ENCODE measurements around the gene KCNIP4. TPM values are rescaled to one million over a fixed set of nuclear protein-coding genes. Genes with fewer than 3 reads are reported as not detected.

Gene KCNIP4
- total and polyA plus RNA-seq, 2 experiments from 2014 or later, result 0.65 TPM; not detected in 1

- H3K4me2 ChIP-seq (ENCODE audit: unreplicated experiment), result no peak overlapping the region
- H3K36me3 ChIP-seq (ENCODE audit: low read depth), result no peaks in the 10 kb centered on the region
- no peaks in the 10 kb centered on the region for H3K4me1 ChIP-seq (ENCODE audit: insufficient read depth)
- H3K9ac ChIP-seq, result no peak overlapping the region
- H4K20me1 ChIP-seq (ENCODE audit: insufficient read depth), result no peaks in the 10 kb centered on the region
- H3K27me3 ChIP-seq (replicated peaks; ENCODE audit: insufficient read depth), result no peaks in the 10 kb centered on the region
- H3K9me3 ChIP-seq (ENCODE audit: low read depth), result no peaks in the 10 kb centered on the region
- in situ Hi-C loops (cut with MboI), result no loop called here
- H3K27ac ChIP-seq, result no peak overlapping the region
- H3F3A ChIP-seq (ENCODE audit: insufficient read depth), result no peaks in the 10 kb centered on the region
- H3K79me2 ChIP-seq (ENCODE audit: insufficient read depth), result no peaks in the 10 kb centered on the region
- no peaks in the 10 kb centered on the region for H3K9me2 ChIP-seq (ENCODE audit: insufficient read depth)
- no peak for DNase-seq
- 23 to 25% methylated on average over 5 of the region's 5 CpGs for WGBS, 2 experiments (ENCODE audit: low coverage in 1 of 2, low lambda C conversion rate in 2 of 2, missing lambda C conversion rate in 2 of 2)
- TF ChIP-seq EZH2phosphoT487 (IDR thresholded peaks at IDR 0.05; ENCODE audit: insufficient read depth, low read depth), result no peak
- no peak for TF ChIP-seq EZH2 (IDR thresholded peaks at IDR 0.05; ENCODE audit: insufficient read depth, poor library complexity, severe bottlenecking)
- no peak overlapping the region for H3K4me3 ChIP-seq
- no peak overlapping the region for H2AFZ ChIP-seq
Observed at GRCh38 chr4:20883231-20883630, 1065.3 kb downstream of the KCNIP4 start.

GRCh38 chr4:20882500-20882899 lies 1066.1 kb downstream of the KCNIP4 start:
- Histone ChIP-seq H3K27me3 (replicated peaks; ENCODE audit: insufficient read depth) (no peaks in the 10 kb centered on the region), H3K4me1 (ENCODE audit: insufficient read depth) (no peaks in the 10 kb centered on the region), H3F3A (ENCODE audit: insufficient read depth) (no peaks in the 10 kb centered on the region), H3K4me2 (ENCODE audit: unreplicated experiment) (no peak overlapping the region), H3K9me3 (ENCODE audit: low read depth) (no peaks in the 10 kb centered on the region), H3K79me2 (ENCODE audit: insufficient read depth) (no peaks in the 10 kb centered on the region), H3K27ac (no peak overlapping the region), H3K9me2 (ENCODE audit: insufficient read depth) (no peaks in the 10 kb centered on the region), H3K4me3 (no peak overlapping the region), H3K9ac (no peak overlapping the region), H2AFZ (no peak overlapping the region), H4K20me1 (ENCODE audit: insufficient read depth) (no peaks in the 10 kb centered on the region), H3K36me3 (ENCODE audit: low read depth) (no peaks in the 10 kb centered on the region)
- no peak for DNase-seq
- WGBS, 2 experiments (ENCODE audit: low coverage in 1 of 2, low lambda C conversion rate in 2 of 2, missing lambda C conversion rate in 2 of 2), result 68 to 69% methylated on average over 11 of the region's 11 CpGs
- no peak for TF ChIP-seq EZH2 (IDR thresholded peaks at IDR 0.05; ENCODE audit: insufficient read depth, poor library complexity, severe bottlenecking)
- no peak for TF ChIP-seq EZH2phosphoT487 (IDR thresholded peaks at IDR 0.05; ENCODE audit: insufficient read depth, low read depth)
- in situ Hi-C loops (cut with MboI), result no loop called here

GRCh38 chr4:20881658-20882057 lies 1066.9 kb downstream of the KCNIP4 start:
- WGBS, 2 experiments (ENCODE audit: low coverage in 1 of 2, low lambda C conversion rate in 2 of 2, missing lambda C conversion rate in 2 of 2), result 37 to 53% methylated on average over 2 of the region's 2 CpGs
- no peak for DNase-seq
- Histone ChIP-seq H2AFZ (no peak overlapping the region), H3K9ac (no peak overlapping the region), H3K9me2 (ENCODE audit: insufficient read depth) (no peaks in the 10 kb centered on the region), H4K20me1 (ENCODE audit: insufficient read depth) (no peaks in the 10 kb centered on the region), H3K27me3 (replicated peaks; ENCODE audit: insufficient read depth) (no peaks in the 10 kb centered on the region), H3K36me3 (ENCODE audit: low read depth) (no peaks in the 10 kb centered on the region), H3F3A (ENCODE audit: insufficient read depth) (no peaks in the 10 kb centered on the region), H3K79me2 (ENCODE audit: insufficient read depth) (no peaks in the 10 kb centered on the region), H3K9me3 (ENCODE audit: low read depth) (no peaks in the 10 kb centered on the region), H3K4me1 (ENCODE audit: insufficient read depth) (no peaks in the 10 kb centered on the region), H3K27ac (no peak overlapping the region), H3K4me2 (ENCODE audit: unreplicated experiment) (no peak overlapping the region), H3K4me3 (no peak overlapping the region)
- in situ Hi-C loops (cut with MboI), result no loop called here
- no peak for TF ChIP-seq EZH2 (IDR thresholded peaks at IDR 0.05; ENCODE audit: insufficient read depth, poor library complexity, severe bottlenecking)
- no peak for TF ChIP-seq EZH2phosphoT487 (IDR thresholded peaks at IDR 0.05; ENCODE audit: insufficient read depth, low read depth)

- H3K4me2 ChIP-seq (ENCODE audit: unreplicated experiment), result no peak overlapping the region
- no peaks in the 10 kb centered on the region for H3K9me2 ChIP-seq (ENCODE audit: insufficient read depth)
- H3K79me2 ChIP-seq (ENCODE audit: insufficient read depth), result no peaks in the 10 kb centered on the region
- H3K4me3 ChIP-seq, result no peak overlapping the region
- H3K9ac ChIP-seq, result no peak overlapping the region
- no peaks in the 10 kb centered on the region for H4K20me1 ChIP-seq (ENCODE audit: insufficient read depth)
- no peaks in the 10 kb centered on the region for H3K4me1 ChIP-seq (ENCODE audit: insufficient read depth)
- no peak for TF ChIP-seq EZH2 (IDR thresholded peaks at IDR 0.05; ENCODE audit: insufficient read depth, poor library complexity, severe bottlenecking)
- TF ChIP-seq EZH2phosphoT487 (IDR thresholded peaks at IDR 0.05; ENCODE audit: insufficient read depth, low read depth), result no peak
- 24 to 31% methylated on average over 5 of the region's 5 CpGs for WGBS, 2 experiments (ENCODE audit: low coverage in 1 of 2, low lambda C conversion rate in 2 of 2, missing lambda C conversion rate in 2 of 2)
- no peaks in the 10 kb centered on the region for H3K27me3 ChIP-seq (replicated peaks; ENCODE audit: insufficient read depth)
- H3K27ac ChIP-seq, result no peak overlapping the region
- no peak overlapping the region for H2AFZ ChIP-seq
- H3K9me3 ChIP-seq (ENCODE audit: low read depth), result no peaks in the 10 kb centered on the region
- H3K36me3 ChIP-seq (ENCODE audit: low read depth), result no peaks in the 10 kb centered on the region
- in situ Hi-C loops (cut with MboI), result no loop called here
- H3F3A ChIP-seq (ENCODE audit: insufficient read depth), result no peaks in the 10 kb centered on the region
- DNase-seq, result no peak
Observed at GRCh38 chr4:20878806-20879205, 1069.8 kb downstream of the KCNIP4 start.

- in situ Hi-C loops (cut with MboI), result no loop called here
- Histone ChIP-seq H2AFZ (no peak overlapping the region), H3K4me3 (no peak overlapping the region), H3K4me2 (ENCODE audit: unreplicated experiment) (no peak overlapping the region), H3F3A (ENCODE audit: insufficient read depth) (no peaks in the 10 kb centered on the region), H3K27me3 (replicated peaks; ENCODE audit: insufficient read depth) (no peaks in the 10 kb centered on the region), H3K9me2 (ENCODE audit: insufficient read depth) (no peaks in the 10 kb centered on the region), H3K9ac (no peak overlapping the region), H3K27ac (no peak overlapping the region), H4K20me1 (ENCODE audit: insufficient read depth) (no peaks in the 10 kb centered on the region), H3K9me3 (ENCODE audit: low read depth) (no peaks in the 10 kb centered on the region), H3K4me1 (ENCODE audit: insufficient read depth) (peaks cover 7% of the 10 kb centered on the region; the same call in 1 of the 2 replicates), H3K79me2 (ENCODE audit: insufficient read depth) (no peaks in the 10 kb centered on the region), H3K36me3 (ENCODE audit: low read depth) (no peaks in the 10 kb centered on the region)
- DNase-seq, result no peak
- 45 to 52% methylated on average over 1 of the region's 1 CpG for WGBS, 2 experiments (ENCODE audit: low coverage in 1 of 2, low lambda C conversion rate in 2 of 2, missing lambda C conversion rate in 2 of 2)
- TF ChIP-seq EZH2phosphoT487 (IDR thresholded peaks at IDR 0.05; ENCODE audit: insufficient read depth, low read depth) (no peak), EZH2 (IDR thresholded peaks at IDR 0.05; ENCODE audit: insufficient read depth, poor library complexity, severe bottlenecking) (no peak)
Observed at GRCh38 chr4:20870436-20870835, 1078.1 kb downstream of the KCNIP4 start.

Data from GM23248 (cell line).